GM23338 (cell line): Measurements from ENCODE around the gene PLXNC1. TPM values are rescaled to one million over a fixed set of nuclear protein-coding genes. Genes with fewer than 3 reads are reported as not detected.

Experiments used
- ATAC-seq: fragments of 200-7000 bp; cut with Tn5 transposase; 3 replicates; pipeline ENCODE4 v1.9.1; 2020
- DNase-seq: peaks from one replicate; pipeline ENCODE4 v3.0.0-alpha.2; 2015; ENCODE audit warnings: low spot score
- H2AFZ ChIP-seq: fragments of 200-600 bp; sonication (generic); 2 replicates; pipeline ENCODE4 v1.8.0; 2016; ENCODE audit warnings: antibody characterized with exemption, mild to moderate bottlenecking, moderate library complexity
- H3F3A ChIP-seq: fragments of 200-600 bp; sonication (generic); replicated peaks from 2 replicates; pipeline ENCODE4 v1.8.0; 2017; ENCODE audit warnings: antibody characterized with exemption, mixed run types, low read depth
- H3K27ac ChIP-seq: fragments of 200-600 bp; sonication (generic); 2 replicates; pipeline ENCODE4 v1.6.1; 2016; ENCODE audit warnings: low read depth
- H3K27me3 ChIP-seq: fragments of 200-600 bp; sonication (generic); 2 replicates; pipeline ENCODE4 v1.8.0; 2016; ENCODE audit warnings: mild to moderate bottlenecking, mixed run types, moderate library complexity; ENCODE audit not compliant: insufficient read depth
- H3K36me3 ChIP-seq: fragments of 200-600 bp; sonication (generic); 2 replicates; pipeline ENCODE4 v1.8.0; 2016; ENCODE audit warnings: mild to moderate bottlenecking; ENCODE audit not compliant: insufficient read depth
- H3K4me1 ChIP-seq: fragments of 200-600 bp; sonication (generic); 2 replicates; pipeline ENCODE4 v1.8.0; 2016; ENCODE audit warnings: mild to moderate bottlenecking, moderate library complexity; ENCODE audit not compliant: insufficient read depth
- H3K4me2 ChIP-seq: fragments of 200-600 bp; sonication (generic); 2 replicates; pipeline ENCODE4 v1.7.1; 2017; ENCODE audit warnings: mixed run types
- H3K4me3 ChIP-seq: fragments of 200-600 bp; sonication (generic); 2 replicates; pipeline ENCODE4 v1.6.1; 2016; ENCODE audit warnings: mixed run types
- H3K79me2 ChIP-seq: fragments of 200-600 bp; sonication (generic); replicated peaks from 2 replicates; pipeline ENCODE4 v1.8.0; 2017; ENCODE audit warnings: mild to moderate bottlenecking; ENCODE audit not compliant: insufficient read depth
- H3K9me2 ChIP-seq: fragments of 200-600 bp; sonication (generic); 2 replicates; pipeline ENCODE4 v1.8.0; 2017; ENCODE audit not compliant: insufficient read depth
- H4K20me1 ChIP-seq: fragments of 200-600 bp; sonication (generic); replicated peaks from 2 replicates; pipeline ENCODE4 v1.8.0; 2017; ENCODE audit warnings: mild to moderate bottlenecking; ENCODE audit not compliant: insufficient read depth
- H3K27ac Mint-ChIP-seq: 2 replicates; pipeline ENCODE4 v1.8.0; 2020; ENCODE audit warnings: inconsistent platforms, mild to moderate bottlenecking, moderate library complexity, mixed read lengths
- H3K27me3 Mint-ChIP-seq: 3 replicates; pipeline ENCODE4 v1.8.0; 2022; ENCODE audit warnings: low read depth, mild to moderate bottlenecking, moderate library complexity, mixed read lengths, inconsistent platforms; ENCODE audit not compliant: insufficient read depth, poor library complexity
- H3K36me3 Mint-ChIP-seq: 3 replicates; pipeline ENCODE4 v1.8.0; 2021; ENCODE audit warnings: low read depth, mild to moderate bottlenecking, inconsistent platforms, moderate library complexity, mixed read lengths
- H3K4me1 Mint-ChIP-seq: 3 replicates; pipeline ENCODE4 v1.8.0; 2020; ENCODE audit warnings: mild to moderate bottlenecking, inconsistent platforms, mixed read lengths
- H3K4me3 Mint-ChIP-seq: 3 replicates; pipeline ENCODE4 v1.8.0; 2021; ENCODE audit warnings: moderate library complexity, mild to moderate bottlenecking, inconsistent platforms, mixed read lengths
- H3K9me3 Mint-ChIP-seq: 3 replicates; pipeline ENCODE4 v1.8.0; 2020; ENCODE audit warnings: moderate library complexity, mild to moderate bottlenecking, inconsistent platforms, mixed read lengths
- CREB1 ChIP-seq: fragments of 250-450 bp; sonication (Bioruptor Pico); IDR thresholded peaks from 2 replicates; pipeline ENCODE4 v1.5.0; 2020; ENCODE audit warnings: low read depth, mild to moderate bottlenecking, moderate library complexity
- ETS1 ChIP-seq: IDR thresholded peaks from 2 replicates; pipeline ENCODE4 v1.6.1; 2016; ENCODE audit warnings: antibody characterized with exemption
- EZH2 ChIP-seq: fragments of 200-600 bp; sonication (generic); IDR thresholded peaks from one replicate; pipeline ENCODE4 v1.8.0; 2017; ENCODE audit warnings: antibody characterized with exemption, mild to moderate bottlenecking, low read depth; ENCODE audit not compliant: unreplicated experiment
- EZH2phosphoT487 ChIP-seq: fragments of 200-600 bp; sonication (generic); IDR thresholded peaks from one replicate; pipeline ENCODE4 v1.8.1; 2018; ENCODE audit warnings: antibody characterized with exemption; ENCODE audit not compliant: unreplicated experiment
- JUNB ChIP-seq: IDR thresholded peaks from one replicate; pipeline ENCODE4 v1.6.1; 2016; ENCODE audit warnings: antibody characterized with exemption; ENCODE audit not compliant: unreplicated experiment
- POLR2AphosphoS5 ChIP-seq: IDR thresholded peaks from 2 replicates; pipeline ENCODE4 v1.6.1; 2016; ENCODE audit warnings: antibody characterized with exemption, low read depth
- ZNF114 ChIP-seq: fragments of 250-450 bp; sonication (Bioruptor Pico); IDR thresholded peaks from 2 replicates; pipeline ENCODE4 v1.5.0; 2020; ENCODE audit warnings: mild to moderate bottlenecking, moderate library complexity
- ZNF331 ChIP-seq: fragments of 250-450 bp; sonication (Bioruptor Pico); IDR thresholded peaks from 2 replicates; pipeline ENCODE4 v1.5.0; 2020; ENCODE audit warnings: low read depth, mild to moderate bottlenecking, moderate library complexity
- ZNF462 ChIP-seq: fragments of 250-450 bp; sonication (Bioruptor Pico); IDR thresholded peaks from 2 replicates; pipeline ENCODE4 v1.5.0; 2020; ENCODE audit warnings: mild to moderate bottlenecking, moderate library complexity
- polyA plus RNA-seq: library from polyadenylated mRNA; unstranded; fragments of >200 nt; fragmentation: Nextera tagmentation; extraction: Ambion mirVana; gene quantifications from 2 replicates; pipeline ENCODE4 v1.2.1, GENCODE V29; 2016
- total RNA-seq: library from RNA; depleted of rRNA; stranded (reverse); fragments of >200 nt; shearing (Covaris generic); gene quantifications from 2 replicates; pipeline ENCODE4 v1.2.3, GENCODE V29; 2014
- TF ChIP-seq, protein P1 (sequence below), 2 experiments: fragments of 200-600 bp in 1 of 2; sonication (generic) in 1 of 2; conservative IDR thresholded peaks; 2 replicates each; pipeline versions ENCODE4 v1.5.1 to v1.6.1; 2016 to 2017; ENCODE audit warnings: antibody characterized with exemption in 2 of 2, low read depth in 2 of 2, mild to moderate bottlenecking in 2 of 2, moderate library complexity in 1 of 2
- TF ChIP-seq, protein P2 (sequence below): IDR thresholded peaks from one replicate; pipeline ENCODE4 v1.6.1; 2018; ENCODE audit warnings: antibody characterized with exemption; ENCODE audit not compliant: unreplicated experiment

The PLXNC1 gene
- total and polyA plus RNA-seq, 2 experiments from 2014 or later = 1.9 to 6.5 TPM

- TF ChIP-seq ZNF462 = no peak
Observed at GRCh38 chr12:94230357-94230905, 82.1 kb downstream of the PLXNC1 start (continued).

DNA sequence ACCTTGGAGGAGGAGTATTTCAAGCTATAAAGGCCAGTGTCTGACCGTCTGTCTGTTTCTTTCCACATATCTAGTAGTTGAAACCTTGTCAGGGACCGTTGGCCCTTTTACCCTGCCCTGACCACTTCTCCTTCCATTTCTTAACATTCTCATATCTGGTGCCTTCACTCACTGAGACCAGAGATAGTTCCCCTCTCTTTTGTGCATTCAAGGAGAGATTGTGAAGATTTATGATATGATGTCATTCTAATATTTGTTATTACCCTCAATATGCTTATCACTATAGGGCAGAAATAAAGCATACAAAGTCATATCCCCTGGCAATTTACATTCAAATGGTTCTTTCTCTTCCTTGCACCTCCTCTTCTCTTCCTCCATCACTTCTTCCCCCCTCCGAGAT lies 83.3 kb downstream of the PLXNC1 start:
- Histone ChIP-seq H2AFZ (no peak overlapping the region), H3K4me2 (no peak overlapping the region), H3K36me3 (no peaks in the 10 kb centered on the region), H3K4me1 (no peaks in the 10 kb centered on the region), H3K27ac (no peak overlapping the region), H3K4me3 (no peak overlapping the region), H3K27me3 (no peaks in the 10 kb centered on the region), H3F3A (no peaks in the 10 kb centered on the region), H4K20me1 (no peaks in the 10 kb centered on the region), H3K9me2 (no peaks in the 10 kb centered on the region), H3K79me2 (no peaks in the 10 kb centered on the region)
- DNase-seq (no peak), ATAC-seq (no peak)
- no peak overlapping the region for H3K27ac Mint-ChIP-seq
- H3K36me3 Mint-ChIP-seq = no peaks in the 10 kb centered on the region
- peaks cover 4% of the 10 kb centered on the region; the same call in 2 of the 3 replicates for H3K4me1 Mint-ChIP-seq
- H3K27me3 Mint-ChIP-seq = no peaks in the 10 kb centered on the region
- H3K4me3 Mint-ChIP-seq = no peak overlapping the region
- no peaks in the 10 kb centered on the region for H3K9me3 Mint-ChIP-seq
- TF ChIP-seq JUNB (no peak), EZH2phosphoT487 (no peak), ZNF114 (CRISPR knock-in tag) (no peak), ETS1 (no peak), CREB1 (CRISPR knock-in tag) (no peak), POLR2AphosphoS5 (no peak), EZH2 (no peak), ZNF331 (CRISPR knock-in tag) (no peak)
- TF ChIP-seq, protein P1, sequence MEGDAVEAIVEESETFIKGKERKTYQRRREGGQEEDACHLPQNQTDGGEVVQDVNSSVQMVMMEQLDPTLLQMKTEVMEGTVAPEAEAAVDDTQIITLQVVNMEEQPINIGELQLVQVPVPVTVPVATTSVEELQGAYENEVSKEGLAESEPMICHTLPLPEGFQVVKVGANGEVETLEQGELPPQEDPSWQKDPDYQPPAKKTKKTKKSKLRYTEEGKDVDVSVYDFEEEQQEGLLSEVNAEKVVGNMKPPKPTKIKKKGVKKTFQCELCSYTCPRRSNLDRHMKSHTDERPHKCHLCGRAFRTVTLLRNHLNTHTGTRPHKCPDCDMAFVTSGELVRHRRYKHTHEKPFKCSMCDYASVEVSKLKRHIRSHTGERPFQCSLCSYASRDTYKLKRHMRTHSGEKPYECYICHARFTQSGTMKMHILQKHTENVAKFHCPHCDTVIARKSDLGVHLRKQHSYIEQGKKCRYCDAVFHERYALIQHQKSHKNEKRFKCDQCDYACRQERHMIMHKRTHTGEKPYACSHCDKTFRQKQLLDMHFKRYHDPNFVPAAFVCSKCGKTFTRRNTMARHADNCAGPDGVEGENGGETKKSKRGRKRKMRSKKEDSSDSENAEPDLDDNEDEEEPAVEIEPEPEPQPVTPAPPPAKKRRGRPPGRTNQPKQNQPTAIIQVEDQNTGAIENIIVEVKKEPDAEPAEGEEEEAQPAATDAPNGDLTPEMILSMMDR (conservative IDR thresholded peaks at IDR 0.05; ENCODE audit: low read depth in 2 of 2) = no peak
- TF ChIP-seq, protein P2, sequence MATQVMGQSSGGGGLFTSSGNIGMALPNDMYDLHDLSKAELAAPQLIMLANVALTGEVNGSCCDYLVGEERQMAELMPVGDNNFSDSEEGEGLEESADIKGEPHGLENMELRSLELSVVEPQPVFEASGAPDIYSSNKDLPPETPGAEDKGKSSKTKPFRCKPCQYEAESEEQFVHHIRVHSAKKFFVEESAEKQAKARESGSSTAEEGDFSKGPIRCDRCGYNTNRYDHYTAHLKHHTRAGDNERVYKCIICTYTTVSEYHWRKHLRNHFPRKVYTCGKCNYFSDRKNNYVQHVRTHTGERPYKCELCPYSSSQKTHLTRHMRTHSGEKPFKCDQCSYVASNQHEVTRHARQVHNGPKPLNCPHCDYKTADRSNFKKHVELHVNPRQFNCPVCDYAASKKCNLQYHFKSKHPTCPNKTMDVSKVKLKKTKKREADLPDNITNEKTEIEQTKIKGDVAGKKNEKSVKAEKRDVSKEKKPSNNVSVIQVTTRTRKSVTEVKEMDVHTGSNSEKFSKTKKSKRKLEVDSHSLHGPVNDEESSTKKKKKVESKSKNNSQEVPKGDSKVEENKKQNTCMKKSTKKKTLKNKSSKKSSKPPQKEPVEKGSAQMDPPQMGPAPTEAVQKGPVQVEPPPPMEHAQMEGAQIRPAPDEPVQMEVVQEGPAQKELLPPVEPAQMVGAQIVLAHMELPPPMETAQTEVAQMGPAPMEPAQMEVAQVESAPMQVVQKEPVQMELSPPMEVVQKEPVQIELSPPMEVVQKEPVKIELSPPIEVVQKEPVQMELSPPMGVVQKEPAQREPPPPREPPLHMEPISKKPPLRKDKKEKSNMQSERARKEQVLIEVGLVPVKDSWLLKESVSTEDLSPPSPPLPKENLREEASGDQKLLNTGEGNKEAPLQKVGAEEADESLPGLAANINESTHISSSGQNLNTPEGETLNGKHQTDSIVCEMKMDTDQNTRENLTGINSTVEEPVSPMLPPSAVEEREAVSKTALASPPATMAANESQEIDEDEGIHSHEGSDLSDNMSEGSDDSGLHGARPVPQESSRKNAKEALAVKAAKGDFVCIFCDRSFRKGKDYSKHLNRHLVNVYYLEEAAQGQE = no peak
